K562 (cell line): ENCODE results near the gene STOM. TPM values are rescaled to one million over a fixed set of nuclear protein-coding genes. Genes with fewer than 3 reads are reported as not detected.
A peak's percentile ranks its signal among the peaks of the same experiment; 100 is the strongest.

Experiments used
- ATAC-seq: fragments of 200-7000 bp; cut with Tn5 transposase; 3 replicates; pipeline ENCODE4 v1.9.1; 2020; ENCODE audit warnings: moderate library complexity
- BruUV-seq: library from RNA; stranded (reverse); fragments of 400-500 nt; replicated peaks from 2 replicates; lab custom pipeline; 2021; lab: Mats Ljungman, UMichigan
- CTCF ChIA-PET: fragments of 300-600 bp; formaldehyde crosslinking; extraction: SDS; loops from one replicate; lab custom pipeline; 2021; ENCODE audit warnings: low intra/inter-chr PET ratio; lab: Yijun Ruan, JAX
- POLR2A ChIA-PET: fragments of 300-600, 350-650 bp; sonication (Branson Sonifier 250); formaldehyde crosslinking; extraction: SDS; loops from one replicate; lab custom pipeline; 2021; ENCODE audit warnings: antibody characterized with exemption, inconsistent platforms; lab: Yijun Ruan, JAX
- DNase-seq, 4 experiments: peaks; one replicate each; pipeline versions ENCODE4 v3.0.0 to v3.0.0-alpha.2; 2011 to 2018; ENCODE audit warnings: low spot score in 3 of 4, mixed read lengths in 3 of 4; ENCODE audit errors: extremely low read depth in 1 of 4
- FAIRE-seq: peaks from 2 replicates; lab custom pipeline; 2011; peaks lifted over from hg19 to GRCh38; lab: Jason Lieb, UNC
- H2AFZ ChIP-seq: 2 replicates; pipeline ENCODE4 v1.6.0; 2011; ENCODE audit warnings: low read depth, low read length, control low read depth, inconsistent platforms
- H3K27ac ChIP-seq: fragments of 200-600 bp; 3 replicates; pipeline ENCODE4 v1.8.0; 2011; ENCODE audit warnings: low read depth, mild to moderate bottlenecking, control low read depth, inconsistent platforms, low read length, moderate library complexity, mixed read lengths; ENCODE audit errors: extremely low read depth
- H3K27me3 ChIP-seq, 2 experiments: fragments of 300-600 bp in 1 of 2; 2 replicates in 1 of 2; 3 replicates in 1 of 2; pipeline versions ENCODE4 v1.6.0 to v1.8.0; 2011; ENCODE audit warnings: inconsistent platforms in 2 of 2, low read length in 2 of 2, mild to moderate bottlenecking in 1 of 2, mixed read lengths in 1 of 2, moderate library complexity in 1 of 2; ENCODE audit not compliant: control insufficient read depth in 2 of 2, insufficient read depth in 2 of 2
- H3K36me3 ChIP-seq: fragments of 300-600 bp; 3 replicates; pipeline ENCODE4 v1.8.0; 2011; ENCODE audit warnings: mild to moderate bottlenecking, low read length, inconsistent platforms; ENCODE audit not compliant: control insufficient read depth, insufficient read depth
- H3K4me1 ChIP-seq, 2 experiments: fragments of 200-600 bp in 1 of 2; replicated peaks in 1 of 2; 2 replicates in 1 of 2; 3 replicates in 1 of 2; pipeline versions ENCODE4 v1.5.1 to v1.8.0; 2011; ENCODE audit warnings: inconsistent platforms in 2 of 2, low read length in 2 of 2, mild to moderate bottlenecking in 1 of 2, mixed read lengths in 1 of 2, moderate library complexity in 1 of 2; ENCODE audit not compliant: control insufficient read depth in 2 of 2, insufficient read depth in 2 of 2
- H3K4me2 ChIP-seq: 2 replicates; pipeline ENCODE4 v1.6.1; 2011; ENCODE audit warnings: low read length, control low read depth, inconsistent platforms, mixed read lengths; ENCODE audit not compliant: insufficient read depth
- H3K4me3 ChIP-seq: fragments of 200-600 bp; sonication (generic), shearing (Covaris generic); 2 replicates; pipeline ENCODE4 v1.5.1; 2016; ENCODE audit warnings: control low read depth, inconsistent platforms
- H3K79me2 ChIP-seq: fragments of 200-600 bp; 3 replicates; pipeline ENCODE4 v1.8.0; 2011; ENCODE audit warnings: low read length, inconsistent platforms; ENCODE audit not compliant: control insufficient read depth, insufficient read depth
- H3K9ac ChIP-seq, 2 experiments: 2 replicates each; pipeline versions ENCODE4 v1.6.0 to v1.6.1; 2011; ENCODE audit warnings: low read depth in 2 of 2, low read length in 2 of 2, control low read depth in 1 of 2, inconsistent platforms in 1 of 2, mild to moderate bottlenecking in 1 of 2, mixed read lengths in 1 of 2; ENCODE audit not compliant: insufficient read depth in 1 of 2
- H3K9me1 ChIP-seq: one replicate; pipeline ENCODE4 v1.6.0; 2011; ENCODE audit warnings: inconsistent platforms, mild to moderate bottlenecking, low read length, moderate library complexity; ENCODE audit not compliant: control insufficient read depth, insufficient read depth
- H3K9me3 ChIP-seq: replicated peaks from 2 replicates; pipeline ENCODE4 v1.5.1; 2011; ENCODE audit warnings: low read depth, low read length, inconsistent platforms; ENCODE audit not compliant: control insufficient read depth, insufficient read depth
- H4K20me1 ChIP-seq: replicated peaks from 2 replicates; pipeline ENCODE4 v1.6.1; 2011; ENCODE audit warnings: low read length, inconsistent platforms, mixed read lengths; ENCODE audit not compliant: control insufficient read depth, insufficient read depth
- CHD4 ChIP-seq: fragments of 200-600 bp; sonication (generic); IDR thresholded peaks from 3 replicates; pipeline ENCODE4 v1.6.1; 2012; ENCODE audit warnings: low read depth, mild to moderate bottlenecking, mixed read lengths, low read length, inconsistent platforms; ENCODE audit not compliant: insufficient read depth, insufficient replicate concordance, poor library complexity, severe bottlenecking
- FOSL1 ChIP-seq: fragments of 200-800 bp; sonication (Bioruptor generic); conservative IDR thresholded peaks from 2 replicates; pipeline ENCODE4 v1.6.1; 2016; ENCODE audit warnings: missing genetic modification characterization, missing compliant biosample characterization
- FOXM1 ChIP-seq, 2 experiments: fragments of 450-650 bp in 1 of 2; sonication (generic) in 1 of 2; formaldehyde crosslinking in 1 of 2; IDR thresholded peaks; 2 replicates each; pipeline versions ENCODE4 v1.6.1 to v1.9.0; 2017 to 2022; ENCODE audit warnings: low read depth in 2 of 2, mild to moderate bottlenecking in 2 of 2, missing genetic modification reagents in 1 of 2, moderate library complexity in 1 of 2
- HDAC2 ChIP-seq: fragments of 450-650 bp; IDR thresholded peaks from 2 replicates; pipeline ENCODE4 v1.6.1; 2016; ENCODE audit warnings: mild to moderate bottlenecking
- JUN ChIP-seq, 2 experiments: sonication (generic) in 1 of 2; formaldehyde crosslinking in 1 of 2; IDR thresholded peaks; 2 replicates each; pipeline versions ENCODE4 v1.6.1 to v1.8.0; 2012 to 2022; ENCODE audit warnings: borderline replicate concordance in 2 of 2, mild to moderate bottlenecking in 2 of 2, improper control_type of control experiment in 1 of 2, low read depth in 1 of 2, low read length in 1 of 2, missing genetic modification reagents in 1 of 2
- KAT2B ChIP-seq: IDR thresholded peaks from one replicate; pipeline ENCODE4 v1.6.1; 2012; ENCODE audit warnings: low read depth, mild to moderate bottlenecking, control low read depth, inconsistent platforms, low read length, moderate library complexity
- MEF2A ChIP-seq: IDR thresholded peaks from 2 replicates; pipeline ENCODE4 v1.6.1; 2011; ENCODE audit warnings: low read depth, mild to moderate bottlenecking, low read length, moderate library complexity; ENCODE audit not compliant: control insufficient read depth
- MTA1 ChIP-seq: fragments of 450-650 bp; IDR thresholded peaks from 2 replicates; pipeline ENCODE4 v1.6.1; 2017; ENCODE audit warnings: borderline replicate concordance
- NEUROD1 ChIP-seq: fragments of 150-350 bp; IDR thresholded peaks from 2 replicates; pipeline ENCODE4 v1.6.1; 2014; ENCODE audit warnings: borderline replicate concordance, low read length, low read depth; ENCODE audit not compliant: partially characterized antibody
- RUNX1 ChIP-seq: sonication (generic); IDR thresholded peaks from 2 replicates; pipeline ENCODE4 v1.6.1; 2016; ENCODE audit warnings: antibody characterized with exemption, low read depth
- STAT5A ChIP-seq: IDR thresholded peaks from 2 replicates; pipeline ENCODE4 v1.6.1; 2012; ENCODE audit warnings: low read length, inconsistent platforms, borderline replicate concordance
- ZBED1 ChIP-seq: IDR thresholded peaks from 2 replicates; pipeline ENCODE4 v1.6.1; 2014
- ZFP91 ChIP-seq: sonication (generic); formaldehyde crosslinking; IDR thresholded peaks from 2 replicates; pipeline ENCODE4 v1.8.0; 2022; ENCODE audit warnings: mild to moderate bottlenecking, missing genetic modification reagents
- ZNF3 ChIP-seq: fragments of 250-450 bp; sonication (Bioruptor Pico); IDR thresholded peaks from 2 replicates; pipeline ENCODE4 v1.5.0; 2021; ENCODE audit warnings: mild to moderate bottlenecking, moderate library complexity
- ZNF717 ChIP-seq: fragments of 250-450 bp; sonication (Bioruptor Pico); IDR thresholded peaks from 2 replicates; pipeline ENCODE4 v1.5.0; 2021
- ZNF764 ChIP-seq: fragments of 250-450 bp; sonication (Bioruptor Pico); IDR thresholded peaks from 2 replicates; pipeline ENCODE4 v1.4.0; 2020; ENCODE audit warnings: low read depth, mild to moderate bottlenecking, moderate library complexity
- WGBS: fragments of 100-300 bp; shearing (Covaris generic); methylation state at CpG from one replicate; pipeline ENCODE4 v1.1.6; 2016; ENCODE audit warnings: low coverage, mixed read lengths; ENCODE audit not compliant: insufficient coverage; ENCODE audit errors: missing lambda C conversion rate; 5-methylcytosine and 5-hydroxymethylcytosine counted together
- in situ Hi-C: fragments of 300-500 bp; cut with MboI; formaldehyde crosslinking; loops from 4 replicates; pipeline ENCODE4 v1.15.0; 2018; ENCODE audit warnings: inconsistent platforms, mixed read lengths
- intact Hi-C: fragments of 100-400 bp; cut with micrococcal nuclease; formaldehyde crosslinking; loops from 2 replicates; pipeline ENCODE4 v1.14.2; 2022
- polyA plus RNA-seq, 8 experiments: library from polyadenylated mRNA; depleted of rRNA in 4 of 8; stranded (reverse) in 5 of 8; unstranded in 3 of 8; fragments of >200 nt; fragmentation: Nextera tagmentation in 2 of 8; fragmentation: Illumina TruSeq in 1 of 8; extraction: Ambion mirVana in 2 of 8; extraction: Trizol in 1 of 8; gene quantifications; 2 replicates each; pipeline versions ENCODE4 v1.2.1 to v1.2.3, GENCODE V29; 2011 to 2014; ENCODE audit warnings: inconsistent platforms in 1 of 8, missing spikeins in 1 of 8
- total RNA-seq, 7 experiments: library from RNA; depleted of rRNA in 6 of 7; stranded (reverse); fragments of >200 nt in 6 of 7; fragmentation: Illumina TruSeq in 2 of 7; extraction: Trizol in 2 of 7; gene quantifications; 2 replicates each; pipeline versions ENCODE4 v1.2.1 to v1.2.3, GENCODE V29; 2011 to 2021; ENCODE audit warnings: low replicate concordance in 1 of 7
- TF ChIP-seq, protein P1 (sequence below): conservative IDR thresholded peaks from 2 replicates; pipeline ENCODE4 v1.6.1; 2011; ENCODE audit warnings: low read depth, mild to moderate bottlenecking, low read length; ENCODE audit not compliant: control insufficient read depth

STOM gene
- total and polyA plus RNA-seq, 9 of the 15 experiments (the other 6 are each of a cell fraction or from before 2014, with no cell fraction given): 23.2 to 140 (median 43.9) TPM

GRCh38 chr9:121305269-121305994 is 64.6 kb downstream of the STOM start:
- FAIRE-seq (no peak), DNase-seq (no peak), ATAC-seq (no peak)
- Histone ChIP-seq H4K20me1 (no peaks in the 10 kb centered on the region), H3K36me3 (no peaks in the 10 kb centered on the region), H3K27me3 (no peaks in the 10 kb centered on the region), H3K4me2 (no peak overlapping the region), H3K9ac (no peak overlapping the region), H2AFZ (no peak overlapping the region), H3K79me2 (no peaks in the 10 kb centered on the region), H3K4me1 (peaks cover 0 to 2% of the 10 kb centered on the region in 2 experiments; a peak in 1 of 5 replicates), H3K4me3 (no peak overlapping the region), H3K9me3 (no peaks in the 10 kb centered on the region), H3K27ac (no peak overlapping the region), H3K9me1 (no peaks in the 10 kb centered on the region)
- BruUV-seq: no TSS peak
- POLR2A ChIA-PET: no interaction called here
- 60% methylated on average over 13 of the region's 13 CpGs for WGBS
- in situ Hi-C loops (no loop called here), intact Hi-C loops (no loop called here)
- CTCF ChIA-PET: no interaction called here
- TF ChIP-seq ZFP91 (CRISPR knock-in tag): no peak
- TF ChIP-seq, protein P1, sequence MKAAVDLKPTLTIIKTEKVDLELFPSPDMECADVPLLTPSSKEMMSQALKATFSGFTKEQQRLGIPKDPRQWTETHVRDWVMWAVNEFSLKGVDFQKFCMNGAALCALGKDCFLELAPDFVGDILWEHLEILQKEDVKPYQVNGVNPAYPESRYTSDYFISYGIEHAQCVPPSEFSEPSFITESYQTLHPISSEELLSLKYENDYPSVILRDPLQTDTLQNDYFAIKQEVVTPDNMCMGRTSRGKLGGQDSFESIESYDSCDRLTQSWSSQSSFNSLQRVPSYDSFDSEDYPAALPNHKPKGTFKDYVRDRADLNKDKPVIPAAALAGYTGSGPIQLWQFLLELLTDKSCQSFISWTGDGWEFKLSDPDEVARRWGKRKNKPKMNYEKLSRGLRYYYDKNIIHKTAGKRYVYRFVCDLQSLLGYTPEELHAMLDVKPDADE: no peak
- no peak for TF ChIP-seq FOXM1 (IDR thresholded peaks at IDR 0.05; ENCODE audit: low read depth)
- TF ChIP-seq FOXM1 (CRISPR knock-in tag; IDR thresholded peaks at IDR 0.05; ENCODE audit: low read depth): no peak
- TF ChIP-seq ZBED1: no peak
- no peak for TF ChIP-seq ZNF717 (CRISPR knock-in tag)
- TF ChIP-seq NEUROD1: no peak
- no peak for TF ChIP-seq ZNF764
- no peak for TF ChIP-seq MEF2A
- no peak for TF ChIP-seq KAT2B
- no peak for TF ChIP-seq MTA1
- TF ChIP-seq HDAC2: peak; percentile 56; the same call in 1 of the 2 replicates
- no peak for TF ChIP-seq ZNF3 (CRISPR knock-in tag)
- TF ChIP-seq RUNX1: no peak
- no peak for TF ChIP-seq FOSL1 (tag)
- peak; percentile 78 for TF ChIP-seq CHD4
- no peak for TF ChIP-seq JUN (IDR thresholded peaks at IDR 0.05; ENCODE audit: borderline replicate concordance, low read depth, low read length)
- no peak for TF ChIP-seq JUN (CRISPR knock-in tag; IDR thresholded peaks at IDR 0.05; ENCODE audit: borderline replicate concordance)
- TF ChIP-seq STAT5A: no peak
